GM06990 (cell line): ENCODE measurements around the gene MAD1L1.

ENCODE experiments used
- DNase-seq: peaks from one replicate; pipeline ENCODE4 v3.0.0-alpha.2; 2011; ENCODE audit not compliant: insufficient read length; ENCODE audit errors: extremely low read depth
- H3K27me3 ChIP-seq: replicated peaks from 2 replicates; pipeline ENCODE4 v1.6.0; 2011; ENCODE audit warnings: low read length; ENCODE audit not compliant: control insufficient read depth, insufficient read depth
- H3K36me3 ChIP-seq: 2 replicates; pipeline ENCODE4 v1.5.1; 2011; ENCODE audit warnings: low read length; ENCODE audit not compliant: control insufficient read depth, insufficient read depth
- H3K4me3 ChIP-seq: replicated peaks from 2 replicates; pipeline ENCODE4 v1.5.1; 2011; ENCODE audit warnings: low read depth, mild to moderate bottlenecking, control low read depth, low read length
- TF ChIP-seq, protein P1 (sequence below): IDR thresholded peaks from 2 replicates; pipeline ENCODE4 v1.5.1; 2011; ENCODE audit warnings: low read length, control low read depth, mild to moderate bottlenecking, inconsistent platforms; ENCODE audit not compliant: insufficient read depth, poor library complexity, severe bottlenecking

Gene MAD1L1

DNA sequence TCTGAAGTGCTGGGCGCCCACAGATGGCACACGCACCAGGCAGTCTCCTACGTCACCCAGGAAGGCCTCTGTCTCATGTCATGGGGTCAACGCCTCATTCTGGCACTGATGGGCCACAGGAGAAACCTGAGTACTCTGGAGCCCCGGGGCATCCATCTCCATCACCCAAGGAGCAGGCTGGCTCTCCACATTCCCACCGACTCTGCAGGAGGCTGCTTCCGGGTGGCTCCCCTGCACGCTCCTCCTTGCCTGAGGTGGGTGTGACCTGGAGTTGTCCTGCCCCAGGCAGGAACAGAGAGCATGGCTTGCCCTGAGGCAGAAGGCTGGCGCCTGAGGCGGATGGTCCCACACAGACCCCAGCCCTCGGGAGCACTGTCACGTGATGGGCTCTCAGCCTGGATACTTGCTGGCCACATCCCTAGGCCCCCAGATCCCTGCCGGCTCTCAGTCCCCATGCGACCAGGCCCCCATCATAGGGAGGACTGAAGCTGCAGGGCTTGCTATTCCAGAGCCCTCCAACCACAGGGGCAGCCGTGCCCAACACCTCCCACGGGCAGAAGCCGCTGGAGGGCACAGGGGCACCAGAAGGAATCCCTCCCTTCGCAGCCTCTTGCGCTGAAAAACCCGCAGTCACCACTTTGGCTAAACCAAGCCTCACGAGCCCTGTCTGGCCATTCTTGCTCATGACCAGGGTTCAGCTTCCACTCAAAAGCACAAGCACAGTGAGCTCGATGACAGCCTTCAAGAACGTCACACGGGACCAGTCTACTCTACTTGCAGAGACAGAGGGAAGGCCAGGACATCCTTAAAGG lies 80.7 kb downstream of the MAD1L1 start:
- H3K4me3 ChIP-seq = no peak overlapping the region
- peaks cover 2% of the 10 kb centered on the region for H3K36me3 ChIP-seq
- TF ChIP-seq, protein P1, sequence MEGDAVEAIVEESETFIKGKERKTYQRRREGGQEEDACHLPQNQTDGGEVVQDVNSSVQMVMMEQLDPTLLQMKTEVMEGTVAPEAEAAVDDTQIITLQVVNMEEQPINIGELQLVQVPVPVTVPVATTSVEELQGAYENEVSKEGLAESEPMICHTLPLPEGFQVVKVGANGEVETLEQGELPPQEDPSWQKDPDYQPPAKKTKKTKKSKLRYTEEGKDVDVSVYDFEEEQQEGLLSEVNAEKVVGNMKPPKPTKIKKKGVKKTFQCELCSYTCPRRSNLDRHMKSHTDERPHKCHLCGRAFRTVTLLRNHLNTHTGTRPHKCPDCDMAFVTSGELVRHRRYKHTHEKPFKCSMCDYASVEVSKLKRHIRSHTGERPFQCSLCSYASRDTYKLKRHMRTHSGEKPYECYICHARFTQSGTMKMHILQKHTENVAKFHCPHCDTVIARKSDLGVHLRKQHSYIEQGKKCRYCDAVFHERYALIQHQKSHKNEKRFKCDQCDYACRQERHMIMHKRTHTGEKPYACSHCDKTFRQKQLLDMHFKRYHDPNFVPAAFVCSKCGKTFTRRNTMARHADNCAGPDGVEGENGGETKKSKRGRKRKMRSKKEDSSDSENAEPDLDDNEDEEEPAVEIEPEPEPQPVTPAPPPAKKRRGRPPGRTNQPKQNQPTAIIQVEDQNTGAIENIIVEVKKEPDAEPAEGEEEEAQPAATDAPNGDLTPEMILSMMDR = no peak
- H3K27me3 ChIP-seq = no peaks in the 10 kb centered on the region
- DNase-seq = no peak

- Histone ChIP-seq H3K4me3 (no peak overlapping the region), H3K27me3 (no peaks in the 10 kb centered on the region), H3K36me3 (peaks cover 7% of the 10 kb centered on the region)
- no peak for DNase-seq
- TF ChIP-seq, protein P1 = no peak
These were observed 81.5 kb downstream of the MAD1L1 start for GRCh38 chr7:2151237-2151636.

DNA sequence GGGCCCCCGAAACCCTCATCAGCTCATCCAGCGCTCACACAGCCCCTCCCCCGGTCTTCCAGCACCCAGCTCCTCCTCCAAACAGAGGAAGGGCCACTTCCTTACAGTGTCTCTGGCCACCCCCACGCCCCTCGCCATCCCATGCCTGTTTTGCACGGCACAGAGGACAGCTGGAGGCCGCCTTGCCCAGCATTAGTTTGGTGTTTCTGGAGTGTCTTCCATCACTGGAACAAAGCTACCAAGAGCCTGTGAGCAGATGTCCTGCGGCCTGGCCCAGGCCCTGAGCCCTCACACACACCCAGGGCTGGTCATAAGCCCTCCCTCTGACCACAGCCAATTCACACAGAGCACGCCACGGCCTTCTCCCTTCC lies 82.3 kb downstream of the MAD1L1 start:
- no peaks in the 10 kb centered on the region for H3K27me3 ChIP-seq
- H3K4me3 ChIP-seq = no peak overlapping the region
- TF ChIP-seq, protein P1 = no peak
- DNase-seq = no peak
- H3K36me3 ChIP-seq = peaks cover 9% of the 10 kb centered on the region

DNA sequence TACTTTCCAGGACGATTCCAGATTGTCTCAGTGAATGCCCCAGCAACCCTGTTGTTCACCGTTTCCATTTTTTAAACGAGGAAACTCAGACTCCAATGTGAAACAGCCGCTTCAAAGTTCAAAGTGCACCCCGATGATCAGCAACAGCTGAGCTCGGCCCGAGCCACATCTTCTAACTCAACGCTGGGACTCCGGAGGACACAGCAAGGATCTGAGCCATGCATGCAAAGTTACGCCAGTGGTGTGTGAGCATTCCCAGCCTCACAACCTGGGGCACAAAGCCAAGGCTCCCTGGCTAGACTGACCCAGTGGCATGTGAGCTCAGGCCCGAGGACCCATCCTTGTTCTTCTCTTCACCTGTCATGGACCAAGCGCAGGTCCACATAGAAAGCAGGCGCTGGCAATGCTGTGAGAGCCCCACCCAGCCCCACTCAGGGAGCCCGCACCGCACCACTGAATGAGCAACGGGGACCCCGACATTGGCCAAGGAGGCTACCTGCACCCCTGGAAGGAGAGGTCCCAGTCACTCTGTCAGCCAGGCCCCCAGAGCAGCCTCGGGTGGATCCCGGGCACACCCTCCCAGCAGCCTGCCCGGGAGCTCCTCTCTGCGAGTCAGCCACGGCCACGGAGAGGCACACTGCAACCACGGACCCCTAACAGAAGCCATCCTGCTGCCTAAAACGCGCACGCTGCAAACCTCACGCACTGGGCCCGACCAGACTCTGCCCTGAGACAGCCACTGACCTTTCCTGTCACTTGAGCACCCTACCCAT lies 82.9 kb downstream of the MAD1L1 start:
- DNase-seq = no peak
- no peak overlapping the region for H3K4me3 ChIP-seq
- TF ChIP-seq, protein P1 = no peak
- H3K27me3 ChIP-seq = no peaks in the 10 kb centered on the region
- H3K36me3 ChIP-seq = peaks cover 11% of the 10 kb centered on the region

- H3K4me3 ChIP-seq = no peak overlapping the region
- TF ChIP-seq, protein P1 = no peak
These were observed 83.9 kb downstream of the MAD1L1 start for GRCh38 chr7:2148814-2149213.

More at GRCh38 chr7:2148814-2149213, 83.9 kb downstream of the MAD1L1 start:
- no peak for DNase-seq
- Histone ChIP-seq H3K36me3 (peaks cover 18% of the 10 kb centered on the region), H3K27me3 (no peaks in the 10 kb centered on the region)
